Right lobe of liver (tissue), 6 donors: Measurements from ENCODE around the gene NECAB2. TPM values are rescaled to one million over a fixed set of nuclear protein-coding genes. Genes with fewer than 3 reads are reported as not detected.

Experiments used
- ATAC-seq, 4 donors: fragments of 200-7000 bp; cut with Tn5 transposase; one replicate each; pipeline ENCODE4 v1.9.1; 2020; ENCODE audit warnings: mild to moderate bottlenecking in 4 of 4, moderate library complexity in 4 of 4
- DNase-seq, 3 donors: peaks; one replicate each; pipeline ENCODE4 v3.0.0-alpha.2; 2020
- H3K27ac ChIP-seq, 3 donors: fragments of 200-600 bp; one replicate each; pipeline ENCODE4 v1.8.0; 2022
- H3K27me3 ChIP-seq, 2 donors: fragments of 200-600 bp; one replicate each; pipeline ENCODE4 v1.8.0; 2022
- H3K36me3 ChIP-seq, 4 donors: fragments of 200-600 bp; sonication (generic) in 1 of 4; one replicate each; pipeline versions ENCODE4 v1.5.1 to v1.8.0; 2017 to 2022; ENCODE audit warnings: control low read depth in 1 of 4
- H3K4me1 ChIP-seq, 4 donors: fragments of 200-600 bp; sonication (generic) in 1 of 4; one replicate each; pipeline versions ENCODE4 v1.5.1 to v1.8.0; 2017 to 2022; ENCODE audit warnings: control low read depth in 1 of 4
- H3K4me3 ChIP-seq, 3 donors: fragments of 200-600 bp; one replicate each; pipeline ENCODE4 v1.8.0; 2022
- H3K9me3 ChIP-seq, 4 donors: fragments of 200-600 bp; sonication (generic) in 1 of 4; one replicate each; pipeline versions ENCODE4 v1.5.1 to v1.8.0; 2017 to 2022; ENCODE audit warnings: control low read depth in 1 of 4
- POLR2A ChIP-seq: fragments of 450-650 bp; IDR thresholded peaks from one replicate; pipeline ENCODE4 v1.6.1; 2017; ENCODE audit warnings: antibody characterized with exemption, mild to moderate bottlenecking
- WGBS: methylation state at CpG from one replicate; pipeline ENCODE4 v1.1.6; 2018; ENCODE audit warnings: low coverage, low lambda C conversion rate; ENCODE audit not compliant: insufficient coverage; ENCODE audit errors: missing lambda C conversion rate; 5-methylcytosine and 5-hydroxymethylcytosine counted together
- intact Hi-C, 2 donors: fragments of 100-400 bp; cut with DNase I; formaldehyde crosslinking; loops; one replicate each; pipeline versions ENCODE4 v1.11.2 to v1.14.1; 2022
- total RNA-seq, 6 experiments: library from RNA; depleted of rRNA in 2 of 6; stranded (reverse); fragments of >200 nt in 2 of 6; fragmentation: NEBNext Ultra II Directional in 3 of 6; extraction: Animal tissue kit (Norgen Biotek cat#: 25700) in 3 of 6; gene quantifications; one replicate each; pipeline versions ENCODE4 v1.1.0 to v1.2.4, GENCODE V29; 2016 to 2023
- TF ChIP-seq, protein P1 (sequence below), 4 donors: fragments of 200-600 bp in 3 of 4; fragments of 450-650 bp in 1 of 4; IDR thresholded peaks; one replicate each; pipeline versions ENCODE4 v1.5.1 to v1.8.0; 2016 to 2022; ENCODE audit warnings: antibody characterized with exemption in 4 of 4, mild to moderate bottlenecking in 2 of 4
- donor health status: DM: no; HTN: yes; CAD: no.
- donor health status: DM: no; HTN: no; CAD: no.
- donor health status: DM: no; HTN: no; CAD: no.
- donor health status: DM: no; HTN: yes; CAD: no.
- donor health status: DM: no; HTN: yes; CAD: no.

The NECAB2 gene
- total RNA-seq, 6 experiments from 2014 or later = 0.56 to 26.8 (median 7.1) TPM

- Histone ChIP-seq H3K27ac (no peak overlapping the region), H3K27me3 (no peaks in the 10 kb centered on the region), H3K9me3 (no peaks in the 10 kb centered on the region), H3K36me3 (peaks cover 0 to 89% (median 12%) of the 10 kb centered on the region in 4 donors), H3K4me3 (no peak overlapping the region), H3K4me1 (peaks cover 0 to 5% (median 0%) of the 10 kb centered on the region in 4 donors)
- DNase-seq (peak in 1 of 3 donors; percentile 46), ATAC-seq (peak; percentile 12 to 76 (median 64))
- no peak for TF ChIP-seq POLR2A
- TF ChIP-seq, protein P1, sequence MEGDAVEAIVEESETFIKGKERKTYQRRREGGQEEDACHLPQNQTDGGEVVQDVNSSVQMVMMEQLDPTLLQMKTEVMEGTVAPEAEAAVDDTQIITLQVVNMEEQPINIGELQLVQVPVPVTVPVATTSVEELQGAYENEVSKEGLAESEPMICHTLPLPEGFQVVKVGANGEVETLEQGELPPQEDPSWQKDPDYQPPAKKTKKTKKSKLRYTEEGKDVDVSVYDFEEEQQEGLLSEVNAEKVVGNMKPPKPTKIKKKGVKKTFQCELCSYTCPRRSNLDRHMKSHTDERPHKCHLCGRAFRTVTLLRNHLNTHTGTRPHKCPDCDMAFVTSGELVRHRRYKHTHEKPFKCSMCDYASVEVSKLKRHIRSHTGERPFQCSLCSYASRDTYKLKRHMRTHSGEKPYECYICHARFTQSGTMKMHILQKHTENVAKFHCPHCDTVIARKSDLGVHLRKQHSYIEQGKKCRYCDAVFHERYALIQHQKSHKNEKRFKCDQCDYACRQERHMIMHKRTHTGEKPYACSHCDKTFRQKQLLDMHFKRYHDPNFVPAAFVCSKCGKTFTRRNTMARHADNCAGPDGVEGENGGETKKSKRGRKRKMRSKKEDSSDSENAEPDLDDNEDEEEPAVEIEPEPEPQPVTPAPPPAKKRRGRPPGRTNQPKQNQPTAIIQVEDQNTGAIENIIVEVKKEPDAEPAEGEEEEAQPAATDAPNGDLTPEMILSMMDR (IDR thresholded peaks at IDR 0.05) = no peak
- 51% methylated on average over 4 of the region's 6 CpGs for WGBS
- intact Hi-C loops = no loop called here
Observed at GRCh38 chr16:83992624-83993023, 24.6 kb downstream of the NECAB2 start.

DNA sequence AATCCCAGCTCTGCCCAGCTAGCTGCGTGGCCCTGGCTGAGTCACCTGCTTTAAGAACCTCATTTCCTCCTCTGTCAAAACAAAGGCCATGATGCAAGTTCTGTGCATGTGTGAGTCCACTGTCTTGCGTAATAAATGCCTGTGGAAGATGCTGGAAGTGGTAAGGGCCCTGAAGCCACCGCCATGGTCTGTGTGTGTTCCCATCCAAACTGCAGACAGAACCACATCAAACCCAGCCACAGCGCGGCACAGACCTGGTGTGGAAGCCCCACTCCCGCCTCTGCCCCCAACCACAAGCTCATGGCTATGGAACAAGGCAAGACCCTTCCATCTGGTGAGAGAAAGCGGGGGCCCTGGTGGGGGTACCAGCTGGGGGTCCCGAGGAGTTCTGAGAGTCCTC, 26.0 kb downstream of the NECAB2 start:
- Histone ChIP-seq H3K4me1 (peaks cover 0 to 5% (median 0%) of the 10 kb centered on the region in 4 donors), H3K27ac (peak overlapping the region in 1 of 3 donors; percentile 40), H3K4me3 (no peak overlapping the region), H3K27me3 (no peaks in the 10 kb centered on the region), H3K36me3 (peaks cover 0 to 94% (median 15%) of the 10 kb centered on the region in 4 donors), H3K9me3 (no peaks in the 10 kb centered on the region)
- TF ChIP-seq POLR2A = no peak
- TF ChIP-seq, protein P1 (IDR thresholded peaks at IDR 0.05) = no peak
- ATAC-seq (peak in 3 of 4 donors; percentile 45 to 67 (median 45)), DNase-seq (no peak)
- intact Hi-C loops = no loop called here
- 83% methylated on average over 2 of the region's 8 CpGs for WGBS

DNA sequence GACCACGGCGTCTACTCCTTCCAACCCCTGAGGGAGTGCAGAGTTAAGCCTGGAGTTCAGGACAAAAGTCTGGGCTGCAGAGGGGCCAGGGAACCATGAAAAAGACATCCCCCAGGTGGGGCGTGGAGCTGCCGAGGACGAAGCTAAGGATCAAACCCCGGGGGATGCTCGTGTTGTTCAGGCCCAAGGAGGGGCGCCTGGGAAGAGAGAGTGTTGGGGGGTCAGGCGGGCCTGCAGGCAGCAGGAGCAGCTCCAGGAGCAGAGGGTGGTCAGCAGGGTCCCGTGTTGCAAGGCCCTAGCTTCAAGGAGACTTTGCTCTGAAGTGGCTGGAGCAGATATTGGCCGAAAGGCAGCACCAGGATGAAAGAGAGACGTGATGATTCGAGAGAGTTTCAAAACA, 26.7 kb downstream of the NECAB2 start:
- DNase-seq (no peak), ATAC-seq (no peak)
- TF ChIP-seq, protein P1 (IDR thresholded peaks at IDR 0.05) = no peak
- TF ChIP-seq POLR2A = no peak
- intact Hi-C loops = no loop called here
- no peak overlapping the region for H3K4me3 ChIP-seq
- H3K36me3 ChIP-seq = peaks cover 0 to 94% (median 15%) of the 10 kb centered on the region in 4 donors
- H3K4me1 ChIP-seq = peaks cover 0 to 5% (median 0%) of the 10 kb centered on the region in 4 donors
- H3K27me3 ChIP-seq = no peaks in the 10 kb centered on the region
- WGBS = 67% methylated on average over 7 of the region's 13 CpGs
- peak overlapping the region in 1 of 3 donors; percentile 40 for H3K27ac ChIP-seq
- H3K9me3 ChIP-seq = no peaks in the 10 kb centered on the region

GRCh38 chr16:83995754-83996153, 27.7 kb downstream of the NECAB2 start:
- intact Hi-C loops = no loop called here

More at GRCh38 chr16:83995754-83996153, 27.7 kb downstream of the NECAB2 start:
- ATAC-seq = no peak
- Histone ChIP-seq H3K27ac (no peak overlapping the region), H3K4me3 (no peak overlapping the region), H3K4me1 (peaks cover 0 to 5% (median 0%) of the 10 kb centered on the region in 4 donors), H3K9me3 (no peaks in the 10 kb centered on the region), H3K36me3 (peaks cover 0 to 94% (median 11%) of the 10 kb centered on the region in 4 donors), H3K27me3 (no peaks in the 10 kb centered on the region)
- no peak for DNase-seq
- WGBS = 56% methylated on average over 6 of the region's 21 CpGs
- TF ChIP-seq, protein P1 (IDR thresholded peaks at IDR 0.05) = no peak
- TF ChIP-seq POLR2A = no peak
